Measurements from ENCODE around the gene OPA3.

The OPA3 gene

GRCh38 chr19:45589768-45590167 lies 5.2 kb upstream of the OPA3 start:
- peaks cover 0 to 19% (median 13%) of the 10 kb centered on the region in 5 donors for H3K36me3 ChIP-seq (ENCODE audit: control insufficient read depth in 5 of 5, insufficient read depth in 5 of 5, low read length in 5 of 5)
- H3K27me3 ChIP-seq (ENCODE audit: control insufficient read depth in 5 of 5, insufficient read depth in 4 of 5, low read length in 5 of 5), result peaks cover 13 to 19% (median 17%) of the 10 kb centered on the region in 5 donors
- H3K4me3 ChIP-seq (ENCODE audit: low read depth in 1 of 5, low read length in 5 of 5), result no peak overlapping the region
- peaks cover 0 to 2% (median 0%) of the 10 kb centered on the region in 5 donors for H3K9me3 ChIP-seq (ENCODE audit: control insufficient read depth in 5 of 5, low read length in 5 of 5)
- H3K9ac ChIP-seq (ENCODE audit: low read length in 5 of 5), result no peak overlapping the region
- no peak overlapping the region for H3K27ac ChIP-seq (ENCODE audit: low read depth, low read length)
- peaks cover 6 to 25% (median 10%) of the 10 kb centered on the region in 5 donors for H3K4me1 ChIP-seq (ENCODE audit: control insufficient read depth in 5 of 5, insufficient read depth in 5 of 5, low read length in 5 of 5)

- Histone ChIP-seq H3K36me3 (ENCODE audit: control insufficient read depth in 5 of 5, insufficient read depth in 5 of 5, low read length in 5 of 5) (peaks cover 0 to 19% (median 13%) of the 10 kb centered on the region in 5 donors), H3K4me1 (ENCODE audit: control insufficient read depth in 5 of 5, insufficient read depth in 5 of 5, low read length in 5 of 5) (peaks cover 12 to 30% (median 16%) of the 10 kb centered on the region in 5 donors), H3K27me3 (ENCODE audit: control insufficient read depth in 5 of 5, insufficient read depth in 4 of 5, low read length in 5 of 5) (peaks cover 13 to 23% (median 15%) of the 10 kb centered on the region in 5 donors), H3K4me3 (ENCODE audit: low read depth in 1 of 5, low read length in 5 of 5) (no peak overlapping the region), H3K27ac (ENCODE audit: low read depth, low read length) (peak overlapping the region; percentile 37), H3K9me3 (ENCODE audit: control insufficient read depth in 5 of 5, low read length in 5 of 5) (peaks cover 0 to 2% (median 0%) of the 10 kb centered on the region in 5 donors), H3K9ac (ENCODE audit: low read length in 5 of 5) (peak overlapping the region in 1 of 5 donors; percentile 4)
These were observed 3.3 kb upstream of the OPA3 start for GRCh38 chr19:45587873-45588272.

GRCh38 chr19:45585158-45585577 lies 566 bp upstream of the OPA3 start:
- peaks cover 12 to 17% (median 13%) of the 10 kb centered on the region in 5 donors for H3K4me1 ChIP-seq (ENCODE audit: control insufficient read depth in 5 of 5, insufficient read depth in 5 of 5, low read length in 5 of 5)
- H3K27ac ChIP-seq (ENCODE audit: low read depth, low read length), result peak overlapping the region; percentile 92
- H3K36me3 ChIP-seq (ENCODE audit: control insufficient read depth in 5 of 5, insufficient read depth in 5 of 5, low read length in 5 of 5), result peaks cover 0 to 5% (median 0%) of the 10 kb centered on the region in 5 donors
- H3K4me3 ChIP-seq (ENCODE audit: low read depth in 1 of 5, low read length in 5 of 5), result peak overlapping the region; percentile 68 to 96 (median 86)
- H3K27me3 ChIP-seq (ENCODE audit: control insufficient read depth in 5 of 5, insufficient read depth in 4 of 5, low read length in 5 of 5), result peaks cover 0 to 7% (median 0%) of the 10 kb centered on the region in 5 donors
- peaks cover 0 to 2% (median 0%) of the 10 kb centered on the region in 5 donors for H3K9me3 ChIP-seq (ENCODE audit: control insufficient read depth in 5 of 5, low read length in 5 of 5)
- H3K9ac ChIP-seq (ENCODE audit: low read length in 5 of 5), result peak overlapping the region; percentile 64 to 99 (median 72)

DNA sequence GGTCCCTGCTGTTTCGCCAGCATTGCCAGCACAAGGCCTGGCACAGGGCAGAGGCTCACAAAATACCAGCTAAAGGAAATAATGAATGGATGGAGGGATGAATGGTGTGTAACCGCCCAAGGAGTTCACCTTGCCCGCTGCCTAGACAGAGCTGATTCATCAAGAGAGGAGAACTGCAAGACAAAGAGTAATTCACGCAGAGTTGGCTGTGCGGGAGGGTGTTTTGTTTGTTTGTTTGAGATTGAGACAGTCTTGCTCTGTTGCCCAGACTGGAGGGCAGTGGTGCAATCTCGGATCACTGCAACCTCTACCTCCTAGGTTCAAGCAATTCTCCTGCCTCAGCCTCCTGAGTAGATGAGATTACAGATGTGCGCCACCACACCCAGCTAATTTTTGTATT lies 3.0 kb downstream of the OPA3 start:
- H3K27ac ChIP-seq (ENCODE audit: low read depth, low read length), result no peak overlapping the region

GRCh38 chr19:45578861-45579260 lies 5.7 kb downstream of the OPA3 start:
- Histone ChIP-seq H3K9me3 (ENCODE audit: control insufficient read depth in 5 of 5, low read length in 5 of 5) (no peaks in the 10 kb centered on the region), H3K4me3 (ENCODE audit: low read depth in 1 of 5, low read length in 5 of 5) (no peak overlapping the region), H3K27ac (ENCODE audit: low read depth, low read length) (no peak overlapping the region), H3K36me3 (ENCODE audit: control insufficient read depth in 5 of 5, insufficient read depth in 5 of 5, low read length in 5 of 5) (no peaks in the 10 kb centered on the region), H3K27me3 (ENCODE audit: control insufficient read depth in 5 of 5, insufficient read depth in 4 of 5, low read length in 5 of 5) (no peaks in the 10 kb centered on the region), H3K4me1 (ENCODE audit: control insufficient read depth in 5 of 5, insufficient read depth in 5 of 5, low read length in 5 of 5) (peaks cover 0 to 11% (median 10%) of the 10 kb centered on the region in 5 donors), H3K9ac (ENCODE audit: low read length in 5 of 5) (peak overlapping the region in 1 of 5 donors; percentile 41)

More for the DNA sequence above, 3.0 kb downstream of the OPA3 start:
- no peak overlapping the region for H3K9ac ChIP-seq (ENCODE audit: low read length in 5 of 5)
- H3K27me3 ChIP-seq (ENCODE audit: control insufficient read depth in 5 of 5, insufficient read depth in 4 of 5, low read length in 5 of 5), result peaks cover 0 to 7% (median 0%) of the 10 kb centered on the region in 5 donors
- peaks cover 0 to 2% (median 0%) of the 10 kb centered on the region in 5 donors for H3K9me3 ChIP-seq (ENCODE audit: control insufficient read depth in 5 of 5, low read length in 5 of 5)
- peaks cover 12 to 20% (median 17%) of the 10 kb centered on the region in 5 donors for H3K4me1 ChIP-seq (ENCODE audit: control insufficient read depth in 5 of 5, insufficient read depth in 5 of 5, low read length in 5 of 5)
- no peaks in the 10 kb centered on the region for H3K36me3 ChIP-seq (ENCODE audit: control insufficient read depth in 5 of 5, insufficient read depth in 5 of 5, low read length in 5 of 5)
- H3K4me3 ChIP-seq (ENCODE audit: low read depth in 1 of 5, low read length in 5 of 5), result no peak overlapping the region

DNA sequence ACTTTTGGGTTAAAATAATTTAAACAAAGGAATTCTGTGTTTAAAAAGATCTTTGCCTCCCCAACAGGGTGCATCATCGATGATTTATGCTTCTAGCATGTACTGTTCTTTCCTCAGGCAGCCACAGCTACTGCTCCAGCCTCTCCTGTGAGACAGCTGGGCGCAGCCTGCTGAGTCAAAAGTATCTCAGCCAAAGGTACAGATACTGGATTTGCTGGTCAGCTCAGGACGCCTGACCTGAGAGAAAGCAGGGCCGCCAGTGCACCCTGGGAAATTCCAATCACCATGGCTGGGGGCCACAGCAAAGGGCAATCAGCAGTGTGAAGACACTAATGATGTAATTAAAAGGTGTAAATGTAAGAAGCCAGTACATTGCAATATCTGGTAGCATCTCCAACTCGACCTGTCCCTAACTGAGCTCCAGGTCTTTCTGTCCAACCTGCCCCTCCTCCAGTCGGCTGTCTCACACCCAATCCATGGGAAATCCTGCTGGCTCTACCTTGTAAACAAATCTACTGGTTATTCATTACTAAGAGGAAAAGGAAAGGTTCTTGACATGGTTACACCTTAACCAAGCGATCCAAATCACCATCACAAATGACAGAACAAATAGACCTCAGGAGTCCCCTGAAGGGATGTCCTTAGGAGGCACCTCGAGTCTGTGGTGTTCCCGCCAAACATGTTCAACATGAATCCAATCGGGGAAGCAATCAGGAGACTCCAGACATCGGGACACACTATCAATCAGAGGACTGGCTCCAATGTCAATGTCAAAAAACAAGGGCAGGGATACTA lies 7.3 kb downstream of the OPA3 start:
- Histone ChIP-seq H3K4me1 (ENCODE audit: control insufficient read depth in 5 of 5, insufficient read depth in 5 of 5, low read length in 5 of 5) (peaks cover 0 to 7% (median 4%) of the 10 kb centered on the region in 5 donors), H3K27ac (ENCODE audit: low read depth, low read length) (no peak overlapping the region), H3K9me3 (ENCODE audit: control insufficient read depth in 5 of 5, low read length in 5 of 5) (no peaks in the 10 kb centered on the region), H3K4me3 (ENCODE audit: low read depth in 1 of 5, low read length in 5 of 5) (no peak overlapping the region), H3K9ac (ENCODE audit: low read length in 5 of 5) (no peak overlapping the region), H3K36me3 (ENCODE audit: control insufficient read depth in 5 of 5, insufficient read depth in 5 of 5, low read length in 5 of 5) (no peaks in the 10 kb centered on the region), H3K27me3 (ENCODE audit: control insufficient read depth in 5 of 5, insufficient read depth in 4 of 5, low read length in 5 of 5) (no peaks in the 10 kb centered on the region)

DNA sequence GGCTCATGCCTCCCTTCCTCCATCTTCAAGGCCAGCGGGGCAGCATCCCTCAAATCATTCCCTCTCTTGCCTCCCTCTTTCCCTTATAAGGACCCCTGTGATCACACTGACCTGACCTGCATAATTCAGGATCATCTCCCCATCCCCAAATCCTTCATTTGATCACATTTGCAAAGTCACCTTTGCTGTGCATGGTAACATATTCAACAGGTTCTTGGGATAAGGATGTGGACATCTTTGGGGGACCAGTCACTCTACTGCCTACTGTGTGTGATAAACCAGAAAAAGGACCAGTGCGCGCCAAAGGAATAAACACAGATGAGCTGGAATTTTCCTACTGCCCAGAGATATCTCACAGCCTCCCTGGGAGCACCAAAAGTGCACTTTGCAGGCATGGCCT lies 7.9 kb downstream of the OPA3 start:
- no peaks in the 10 kb centered on the region for H3K36me3 ChIP-seq (ENCODE audit: control insufficient read depth in 5 of 5, insufficient read depth in 5 of 5, low read length in 5 of 5)
- peaks cover 0 to 7% (median 4%) of the 10 kb centered on the region in 5 donors for H3K4me1 ChIP-seq (ENCODE audit: control insufficient read depth in 5 of 5, insufficient read depth in 5 of 5, low read length in 5 of 5)
- H3K27ac ChIP-seq (ENCODE audit: low read depth, low read length), result no peak overlapping the region
- H3K4me3 ChIP-seq (ENCODE audit: low read depth in 1 of 5, low read length in 5 of 5), result no peak overlapping the region
- no peak overlapping the region for H3K9ac ChIP-seq (ENCODE audit: low read length in 5 of 5)
- H3K27me3 ChIP-seq (ENCODE audit: control insufficient read depth in 5 of 5, insufficient read depth in 4 of 5, low read length in 5 of 5), result no peaks in the 10 kb centered on the region
- H3K9me3 ChIP-seq (ENCODE audit: control insufficient read depth in 5 of 5, low read length in 5 of 5), result no peaks in the 10 kb centered on the region

- H3K27ac ChIP-seq (ENCODE audit: low read depth, low read length), result no peak overlapping the region
- H3K4me3 ChIP-seq (ENCODE audit: low read depth in 1 of 5, low read length in 5 of 5), result no peak overlapping the region
- H3K9ac ChIP-seq (ENCODE audit: low read length in 5 of 5), result no peak overlapping the region
- H3K27me3 ChIP-seq (ENCODE audit: control insufficient read depth in 5 of 5, insufficient read depth in 4 of 5, low read length in 5 of 5), result no peaks in the 10 kb centered on the region
- no peaks in the 10 kb centered on the region for H3K36me3 ChIP-seq (ENCODE audit: control insufficient read depth in 5 of 5, insufficient read depth in 5 of 5, low read length in 5 of 5)
- H3K4me1 ChIP-seq (ENCODE audit: control insufficient read depth in 5 of 5, insufficient read depth in 5 of 5, low read length in 5 of 5), result peaks cover 0 to 5% (median 4%) of the 10 kb centered on the region in 5 donors
- H3K9me3 ChIP-seq (ENCODE audit: control insufficient read depth in 5 of 5, low read length in 5 of 5), result no peaks in the 10 kb centered on the region
These were observed 9.4 kb downstream of the OPA3 start for GRCh38 chr19:45575216-45575615.

GRCh38 chr19:45574526-45574925 lies 10.1 kb downstream of the OPA3 start:
- Histone ChIP-seq H3K9ac (ENCODE audit: low read length in 5 of 5) (no peak overlapping the region), H3K27me3 (ENCODE audit: control insufficient read depth in 5 of 5, insufficient read depth in 4 of 5, low read length in 5 of 5) (no peaks in the 10 kb centered on the region), H3K9me3 (ENCODE audit: control insufficient read depth in 5 of 5, low read length in 5 of 5) (no peaks in the 10 kb centered on the region), H3K4me3 (ENCODE audit: low read depth in 1 of 5, low read length in 5 of 5) (no peak overlapping the region), H3K36me3 (ENCODE audit: control insufficient read depth in 5 of 5, insufficient read depth in 5 of 5, low read length in 5 of 5) (no peaks in the 10 kb centered on the region), H3K4me1 (ENCODE audit: control insufficient read depth in 5 of 5, insufficient read depth in 5 of 5, low read length in 5 of 5) (peaks cover 0 to 6% (median 4%) of the 10 kb centered on the region in 5 donors), H3K27ac (ENCODE audit: low read depth, low read length) (no peak overlapping the region)

DNA sequence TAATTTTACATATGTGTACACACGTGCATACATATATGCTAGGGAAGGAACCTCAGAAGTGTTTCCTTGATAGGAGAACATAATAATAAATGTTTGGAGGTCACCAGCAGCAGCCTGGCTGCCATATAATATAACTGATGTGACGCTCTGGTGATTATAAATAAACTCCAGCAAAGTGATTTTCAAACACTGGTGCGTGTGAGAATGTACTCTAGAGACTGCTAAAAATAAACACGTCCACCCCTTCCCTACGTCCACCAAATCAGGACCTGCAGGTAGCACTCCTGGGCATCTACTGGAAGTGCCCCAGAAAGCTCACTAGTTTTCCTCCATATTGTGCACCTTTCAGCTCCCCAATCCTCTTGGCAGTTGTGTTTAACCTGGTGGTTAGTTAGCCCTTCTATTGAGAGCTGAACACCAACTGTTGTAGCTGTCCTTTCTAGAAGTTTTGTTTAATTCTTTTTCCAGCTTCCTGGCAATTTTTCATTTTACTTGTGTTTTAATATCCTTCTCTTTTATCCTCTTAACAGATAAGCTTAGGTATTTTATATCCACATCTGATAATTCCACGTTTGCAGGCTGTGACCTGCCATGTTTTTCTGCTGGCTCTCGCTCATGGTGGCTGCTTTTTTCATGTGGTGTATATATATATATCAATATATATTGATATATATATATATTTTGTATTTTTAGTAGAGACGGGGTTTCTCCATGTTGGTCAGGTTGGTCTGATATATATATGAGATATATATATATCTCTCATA lies 13.0 kb downstream of the OPA3 start:
- Histone ChIP-seq H3K27me3 (ENCODE audit: control insufficient read depth in 5 of 5, insufficient read depth in 4 of 5, low read length in 5 of 5) (no peaks in the 10 kb centered on the region), H3K36me3 (ENCODE audit: control insufficient read depth in 5 of 5, insufficient read depth in 5 of 5, low read length in 5 of 5) (no peaks in the 10 kb centered on the region), H3K4me3 (ENCODE audit: low read depth in 1 of 5, low read length in 5 of 5) (no peak overlapping the region), H3K9me3 (ENCODE audit: control insufficient read depth in 5 of 5, low read length in 5 of 5) (no peaks in the 10 kb centered on the region), H3K27ac (ENCODE audit: low read depth, low read length) (no peak overlapping the region), H3K4me1 (ENCODE audit: control insufficient read depth in 5 of 5, insufficient read depth in 5 of 5, low read length in 5 of 5) (peaks cover 0 to 3% (median 0%) of the 10 kb centered on the region in 5 donors), H3K9ac (ENCODE audit: low read length in 5 of 5) (no peak overlapping the region)
